ENCODE results near the gene IGFN1.

IGFN1 gene

GRCh38 chr1:201266774-201267173, 76.2 kb downstream of the IGFN1 start:
- no peak for FAIRE-seq

GRCh38 chr1:201267481-201268229, 77.0 kb downstream of the IGFN1 start:
- FAIRE-seq, result no peak

GRCh38 chr1:201268604-201269151, 78.1 kb downstream of the IGFN1 start:
- no peak for FAIRE-seq

GRCh38 chr1:201269281-201269680, 78.7 kb downstream of the IGFN1 start:
- no peak for FAIRE-seq

GRCh38 chr1:201269900-201270410, 79.3 kb downstream of the IGFN1 start:
- no peak for FAIRE-seq

GRCh38 chr1:201270616-201271390, 80.2 kb downstream of the IGFN1 start:
- no peak for FAIRE-seq

GRCh38 chr1:201272799-201273198, 82.2 kb downstream of the IGFN1 start:
- no peak for FAIRE-seq

GRCh38 chr1:201274616-201275252, 84.1 kb downstream of the IGFN1 start:
- no peak for FAIRE-seq

- FAIRE-seq, result no peak
Observed at GRCh38 chr1:201275253-201275666, 84.6 kb downstream of the IGFN1 start.

GRCh38 chr1:201276891-201277290, 86.3 kb downstream of the IGFN1 start:
- no peak for FAIRE-seq

- no peak for FAIRE-seq
Observed at GRCh38 chr1:201277441-201277840, 86.8 kb downstream of the IGFN1 start.

Data from endometrium (tissue), 2 donors.